Chondrocyte (in vitro differentiated cells): ENCODE measurements around the gene PKP1. TPM values are rescaled to one million over a fixed set of nuclear protein-coding genes. Genes with fewer than 3 reads are reported as not detected.

ENCODE experiments used
- DNase-seq: peaks from one replicate; pipeline ENCODE4 v3.0.0; 2021; ENCODE audit warnings: mixed read lengths, low spot score
- H3K27ac Mint-ChIP-seq: one replicate; pipeline ENCODE4 v1.8.0; 2021; ENCODE audit warnings: mild to moderate bottlenecking, moderate library complexity, mixed read lengths; ENCODE audit not compliant: unreplicated experiment
- H3K27me3 Mint-ChIP-seq: 2 replicates; pipeline ENCODE4 v1.8.0; 2021; ENCODE audit warnings: low read depth, mixed read lengths
- H3K36me3 Mint-ChIP-seq: 2 replicates; pipeline ENCODE4 v1.8.0; 2021; ENCODE audit warnings: low read depth, mixed read lengths
- H3K4me1 Mint-ChIP-seq: 2 replicates; pipeline ENCODE4 v1.8.0; 2021; ENCODE audit warnings: low read depth, mild to moderate bottlenecking, mixed read lengths
- H3K4me3 Mint-ChIP-seq: one replicate; pipeline ENCODE4 v1.8.0; 2021; ENCODE audit warnings: mild to moderate bottlenecking, moderate library complexity, mixed read lengths; ENCODE audit not compliant: unreplicated experiment
- H3K9me3 Mint-ChIP-seq: 2 replicates; pipeline ENCODE4 v1.8.0; 2021; ENCODE audit warnings: low read depth, mixed read lengths
- CTCF ChIP-seq: fragments of 200-600 bp; sonication (generic); IDR thresholded peaks from 2 replicates; pipeline ENCODE4 v1.5.0; 2021; ENCODE audit warnings: antibody characterized with exemption, mild to moderate bottlenecking, moderate library complexity
- total RNA-seq: library from RNA; stranded (reverse); gene quantifications from 3 replicates; pipeline ENCODE4 v1.2.1, GENCODE V29; 2021

The PKP1 gene
- total RNA-seq, 1 donor from 2014 or later: 4.0 TPM

GRCh38 chr1:201248721-201249559 is 34.4 kb upstream of the PKP1 start:
- peaks cover 6% of the 10 kb centered on the region for H3K27me3 Mint-ChIP-seq
- H3K9me3 Mint-ChIP-seq: no peaks in the 10 kb centered on the region
- H3K36me3 Mint-ChIP-seq: no peaks in the 10 kb centered on the region
- TF ChIP-seq CTCF: no peak
- no peak for DNase-seq
- no peak overlapping the region for H3K27ac Mint-ChIP-seq
- no peak overlapping the region for H3K4me3 Mint-ChIP-seq
- H3K4me1 Mint-ChIP-seq: peaks cover 5% of the 10 kb centered on the region

- Mint-ChIP-seq H3K4me1 (peaks cover 11% of the 10 kb centered on the region), H3K4me3 (no peak overlapping the region), H3K9me3 (no peaks in the 10 kb centered on the region), H3K27ac (no peak overlapping the region), H3K36me3 (no peaks in the 10 kb centered on the region), H3K27me3 (peaks cover 2% of the 10 kb centered on the region)
- no peak for TF ChIP-seq CTCF
- DNase-seq: no peak
These were observed 32.8 kb upstream of the PKP1 start for GRCh38 chr1:201250326-201251011.

DNA sequence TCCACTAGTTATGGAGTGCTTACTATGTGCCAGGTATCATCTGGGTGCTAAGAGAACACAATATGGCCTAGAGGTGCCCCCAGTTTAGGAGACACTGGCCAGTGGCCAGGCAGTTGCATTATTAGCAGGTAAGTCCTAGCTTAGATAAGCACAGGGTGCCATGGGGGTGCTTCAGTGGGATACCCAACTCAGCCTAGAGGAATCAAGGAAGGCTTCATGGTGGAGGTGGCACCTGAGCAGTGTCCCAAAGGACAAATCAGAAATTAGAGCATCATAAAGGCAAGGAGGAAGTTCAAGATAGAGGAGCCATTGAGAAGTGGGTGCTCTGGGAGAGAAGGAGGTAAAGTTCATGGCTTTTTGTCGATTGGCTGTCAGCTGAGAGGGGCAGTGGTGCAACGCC is 31.9 kb upstream of the PKP1 start:
- Mint-ChIP-seq H3K9me3 (no peaks in the 10 kb centered on the region), H3K27ac (no peak overlapping the region), H3K36me3 (no peaks in the 10 kb centered on the region), H3K4me1 (peaks cover 11% of the 10 kb centered on the region), H3K27me3 (peaks cover 1% of the 10 kb centered on the region), H3K4me3 (no peak overlapping the region)
- no peak for TF ChIP-seq CTCF
- no peak for DNase-seq

GRCh38 chr1:201251851-201252430 is 31.4 kb upstream of the PKP1 start:
- H3K27me3 Mint-ChIP-seq: no peaks in the 10 kb centered on the region
- no peak overlapping the region for H3K27ac Mint-ChIP-seq
- H3K4me1 Mint-ChIP-seq: peaks cover 11% of the 10 kb centered on the region
- H3K4me3 Mint-ChIP-seq: no peak overlapping the region
- H3K9me3 Mint-ChIP-seq: no peaks in the 10 kb centered on the region
- H3K36me3 Mint-ChIP-seq: no peaks in the 10 kb centered on the region
- no peak for TF ChIP-seq CTCF
- DNase-seq: no peak

GRCh38 chr1:201252944-201253371 is 30.3 kb upstream of the PKP1 start:
- Mint-ChIP-seq H3K27me3 (no peaks in the 10 kb centered on the region), H3K36me3 (no peaks in the 10 kb centered on the region), H3K4me3 (no peak overlapping the region), H3K9me3 (no peaks in the 10 kb centered on the region), H3K27ac (no peak overlapping the region), H3K4me1 (peaks cover 11% of the 10 kb centered on the region)
- no peak for DNase-seq
- TF ChIP-seq CTCF: no peak
